Ureter (tissue), 1 donor: ENCODE data around the gene NPIPB13. TPM values are rescaled to one million over a fixed set of nuclear protein-coding genes. Genes with fewer than 3 reads are reported as not detected.
"Not testable (repeated sequence)": the region's sequence is repeated elsewhere in the genome, so short reads cannot be mapped to it uniquely, and the experiment has no call there.

ENCODE experiments used
- DNase-seq: peaks from one replicate; pipeline ENCODE4 v3.0.0-alpha.2; 2020; ENCODE audit warnings: low spot score
- total RNA-seq: library from RNA; stranded (reverse); gene quantifications from one replicate; pipeline ENCODE4 v1.2.4, GENCODE V29; 2023
- donor health status: DM: yes; HTN: yes; CAD: no.

NPIPB13 gene
- total RNA-seq: 48.8 TPM

DNA sequence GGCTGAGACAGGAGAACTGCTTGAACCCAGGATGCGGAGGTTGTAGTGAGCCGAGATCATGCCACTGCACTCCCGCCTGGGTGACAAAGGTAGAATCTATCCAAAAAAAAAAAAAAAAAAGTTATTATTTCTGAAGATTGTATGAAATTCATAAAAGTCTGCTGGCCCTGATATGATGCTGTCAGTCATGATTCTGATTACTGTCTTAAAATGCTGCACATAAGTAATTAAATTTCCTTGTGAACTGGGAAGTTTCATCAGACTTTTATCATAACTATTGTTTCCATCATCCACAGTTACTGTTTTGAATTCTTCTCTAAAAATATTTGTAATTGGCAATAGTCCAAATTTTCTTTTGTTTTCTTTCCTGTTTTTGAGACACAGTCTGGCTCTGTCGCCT lies at the start of gene NPIPB13:
TSS of gene NPIPB13 (minus strand) at position 101 of the 400 bp plus-strand sequence. CDS start 2,906 bp downstream, outside the sequence.
- not testable (repeated sequence) for DNase-seq

- not testable (repeated sequence) for DNase-seq
These were observed 34.1 kb upstream of the NPIPB13 start for GRCh38 chr16:30282357-30282756.

GRCh38 chr16:30278523-30278922 lies 30.2 kb upstream of the NPIPB13 start:
- not testable (repeated sequence) for DNase-seq

- peak; percentile 25 for DNase-seq
These were observed 31.2 kb downstream of the NPIPB13 start for GRCh38 chr16:30217082-30217481.

GRCh38 chr16:30211414-30211813 lies 36.9 kb downstream of the NPIPB13 start:
- DNase-seq: not testable (repeated sequence)

DNA sequence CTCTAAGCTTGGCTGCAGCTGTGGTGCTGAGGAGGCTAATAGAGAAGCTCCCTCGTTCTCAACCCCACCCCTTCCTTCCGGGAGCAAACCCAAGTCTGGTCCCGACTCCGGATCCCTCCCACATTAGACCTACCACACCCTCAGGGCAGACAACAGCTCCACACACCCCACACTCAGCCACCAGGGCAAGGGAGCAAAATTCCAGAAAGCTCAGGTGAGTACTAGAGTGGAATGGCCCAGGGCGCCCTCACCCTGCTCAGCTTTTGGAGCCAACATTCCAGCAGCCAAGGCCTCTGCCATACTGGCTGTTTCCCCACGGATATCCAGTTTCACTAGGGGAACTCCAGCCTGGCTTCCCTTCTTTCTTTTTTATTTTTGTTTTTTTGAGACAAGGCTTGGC lies 39.2 kb downstream of the NPIPB13 start:
- not testable (repeated sequence) for DNase-seq

DNA sequence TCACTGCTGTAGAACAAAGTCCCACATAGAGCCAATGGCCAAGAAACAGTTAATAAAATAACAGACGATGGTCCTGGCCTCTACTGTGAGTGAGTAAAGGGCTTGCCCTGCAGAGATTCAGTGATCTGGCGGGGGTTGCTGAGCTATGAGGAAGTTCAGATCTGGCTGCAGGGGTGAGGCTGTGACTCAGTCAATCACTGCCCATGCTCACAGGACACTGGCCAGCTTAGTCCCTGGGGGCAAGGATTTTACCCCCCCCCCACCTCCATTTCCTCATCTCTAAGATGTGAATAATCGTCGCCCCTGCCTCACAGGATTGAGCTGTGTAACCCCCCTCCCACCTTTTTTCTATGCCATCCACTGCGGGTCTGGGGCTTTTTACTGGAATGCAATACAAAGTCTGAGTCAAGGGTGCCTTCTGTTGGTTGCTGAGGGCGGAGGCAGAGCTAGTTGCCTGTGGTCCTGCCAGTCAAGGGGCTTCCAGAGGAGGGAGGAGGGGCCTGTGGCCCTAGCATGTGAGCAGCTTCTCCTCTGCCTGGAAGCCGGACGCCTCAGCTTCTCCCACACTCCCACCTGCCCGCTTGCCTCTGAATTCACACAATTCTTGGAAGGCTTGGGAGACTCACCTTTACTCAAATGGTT lies 41.1 kb downstream of the NPIPB13 start:
- peak; percentile 47 for DNase-seq

DNA sequence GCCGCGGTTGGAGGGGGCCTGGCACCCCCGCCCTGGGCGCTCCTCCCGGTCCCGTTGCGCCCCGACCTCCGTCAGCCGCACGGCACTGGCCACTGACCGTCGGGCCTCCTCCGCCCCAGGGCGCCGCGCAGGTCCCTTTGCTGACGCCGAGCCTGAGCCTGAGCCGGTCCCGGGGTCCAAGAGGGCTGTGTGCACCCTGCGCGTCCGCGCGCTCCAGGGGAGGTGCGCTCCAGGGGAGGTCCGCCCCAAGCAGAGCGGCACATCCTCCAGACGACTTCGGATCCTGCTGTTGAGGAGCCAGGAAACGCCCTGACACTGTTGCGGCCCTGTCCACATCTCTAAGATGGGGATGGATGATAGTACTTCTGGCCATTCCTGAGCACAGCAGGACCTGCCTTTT lies 42.0 kb downstream of the NPIPB13 start:
- not testable (repeated sequence) for DNase-seq

- DNase-seq: peak; percentile 44
These were observed 42.6 kb downstream of the NPIPB13 start for GRCh38 chr16:30205541-30206236.

DNA sequence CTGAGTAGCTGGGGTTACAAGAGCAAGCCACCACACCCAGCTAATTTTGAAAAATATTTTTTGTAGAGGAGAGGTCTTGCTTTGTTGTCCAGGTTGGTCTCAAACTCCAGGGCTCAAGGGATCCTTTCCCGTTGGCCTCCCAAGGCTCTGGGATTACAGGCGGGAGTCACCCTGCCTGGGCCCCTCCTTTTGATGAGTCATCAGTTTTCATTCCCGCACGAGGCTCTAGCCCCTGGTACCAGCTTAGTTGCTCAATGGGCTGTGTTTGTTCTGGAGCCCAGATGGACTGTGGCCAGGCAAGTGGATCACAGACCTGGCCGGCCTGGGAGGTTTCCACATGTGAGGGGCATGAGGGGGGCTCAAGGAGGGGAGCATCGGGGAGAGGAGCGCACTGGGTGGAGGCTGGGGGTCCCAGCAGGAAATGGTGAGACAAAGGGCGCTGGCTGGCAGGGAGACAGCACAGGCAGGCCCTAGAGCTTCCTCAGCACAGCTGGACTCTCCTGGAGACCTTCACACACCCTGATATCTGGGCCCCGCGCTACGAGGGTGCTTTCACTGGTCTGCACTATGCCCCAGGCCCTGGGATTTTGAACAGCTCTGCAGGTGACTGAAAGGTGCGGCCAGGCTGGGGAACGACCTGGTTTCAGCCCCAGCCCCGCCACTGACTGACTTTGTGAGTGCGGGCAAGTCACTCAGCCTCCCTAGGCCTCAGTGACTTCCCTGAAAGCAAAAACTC lies 48.5 kb downstream of the NPIPB13 start:
- not testable (repeated sequence) for DNase-seq

DNA sequence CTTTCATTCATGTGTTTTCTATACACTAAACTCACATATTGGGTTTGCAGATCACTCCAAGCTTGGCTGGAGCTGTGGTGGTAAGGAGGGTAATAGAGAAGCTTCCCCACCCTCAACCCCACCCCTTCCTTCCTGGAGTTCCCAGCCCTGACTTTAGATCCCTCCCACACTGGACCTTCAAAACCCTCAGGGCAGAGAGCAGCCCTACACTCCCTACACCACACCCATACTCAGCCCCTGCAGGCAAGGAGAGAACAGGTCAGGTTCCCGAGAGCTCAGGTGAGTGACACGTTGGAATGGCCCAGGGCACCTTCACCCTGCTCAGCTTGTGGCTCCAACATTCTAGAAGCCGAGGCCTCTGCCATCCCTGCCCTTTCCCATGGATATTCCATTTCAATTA lies 49.2 kb downstream of the NPIPB13 start, which contains the start of gene SULT1A3:
TSS of gene SULT1A3 (plus strand) at position 207 of the 400 bp plus-strand sequence. CDS start 1,474 bp downstream, outside the sequence.
- DNase-seq: not testable (repeated sequence)

Other genes with a start within 250 kb of the NPIPB13 start
- gene DOC2A, start 237.5 kb downstream of the NPIPB13 start, total RNA-seq: 3.1 TPM
- not detected for gene C16orf92, start 225.3 kb downstream of the NPIPB13 start, total RNA-seq
- gene TLCD3B, start 217.2 kb downstream of the NPIPB13 start, total RNA-seq: not detected
- 1,279 TPM for gene ALDOA, start 182.7 kb downstream of the NPIPB13 start, total RNA-seq
- gene PPP4C, start 172.5 kb downstream of the NPIPB13 start, total RNA-seq: 88.9 TPM
- 8.9 TPM for gene TBX6, start 156.6 kb downstream of the NPIPB13 start, total RNA-seq
- 31.0 TPM for gene YPEL3, start 152.3 kb downstream of the NPIPB13 start, total RNA-seq
- 53.1 TPM for gene GDPD3, start 134.9 kb downstream of the NPIPB13 start, total RNA-seq
- gene MAPK3, start 125.3 kb downstream of the NPIPB13 start, total RNA-seq: 96.4 TPM
- 24.2 TPM for gene CORO1A, start 64.9 kb downstream of the NPIPB13 start, total RNA-seq
- gene BOLA2B, start 54.8 kb downstream of the NPIPB13 start, total RNA-seq: 82.9 TPM
- 36.4 TPM for gene SLX1A, start 54.6 kb downstream of the NPIPB13 start, total RNA-seq
- 28.3 TPM for gene SULT1A3, start 49.2 kb downstream of the NPIPB13 start, total RNA-seq
- 69.0 TPM for gene CD2BP2, start 106.8 kb upstream of the NPIPB13 start, total RNA-seq
- gene TBC1D10B, start 122.0 kb upstream of the NPIPB13 start, total RNA-seq: 36.9 TPM
- gene MYL11, start 126.3 kb upstream of the NPIPB13 start, total RNA-seq: 2.9 TPM
- gene SEPTIN1, start 134.1 kb upstream of the NPIPB13 start, total RNA-seq: 8.2 TPM
- gene ZNF48, start 146.9 kb upstream of the NPIPB13 start, total RNA-seq: 8.1 TPM
- gene ZNF771, start 159.1 kb upstream of the NPIPB13 start, total RNA-seq: 5.2 TPM
- gene DCTPP1, start 181.6 kb upstream of the NPIPB13 start, total RNA-seq: 49.9 TPM
- 36.2 TPM for gene SEPHS2, start 197.4 kb upstream of the NPIPB13 start, total RNA-seq
- 8.9 TPM for gene ITGAL, start 224.3 kb upstream of the NPIPB13 start, total RNA-seq